ENCODE results near the gene SLC25A22. TPM values are rescaled to one million over a fixed set of nuclear protein-coding genes. Genes with fewer than 3 reads are reported as not detected.

Gene SLC25A22
- total and polyA plus RNA-seq, 9 of the 15 experiments (the other 6 are each of a cell fraction or from before 2014, with no cell fraction given) = 0.41 to 55.4 (median 11.4) TPM

DNA sequence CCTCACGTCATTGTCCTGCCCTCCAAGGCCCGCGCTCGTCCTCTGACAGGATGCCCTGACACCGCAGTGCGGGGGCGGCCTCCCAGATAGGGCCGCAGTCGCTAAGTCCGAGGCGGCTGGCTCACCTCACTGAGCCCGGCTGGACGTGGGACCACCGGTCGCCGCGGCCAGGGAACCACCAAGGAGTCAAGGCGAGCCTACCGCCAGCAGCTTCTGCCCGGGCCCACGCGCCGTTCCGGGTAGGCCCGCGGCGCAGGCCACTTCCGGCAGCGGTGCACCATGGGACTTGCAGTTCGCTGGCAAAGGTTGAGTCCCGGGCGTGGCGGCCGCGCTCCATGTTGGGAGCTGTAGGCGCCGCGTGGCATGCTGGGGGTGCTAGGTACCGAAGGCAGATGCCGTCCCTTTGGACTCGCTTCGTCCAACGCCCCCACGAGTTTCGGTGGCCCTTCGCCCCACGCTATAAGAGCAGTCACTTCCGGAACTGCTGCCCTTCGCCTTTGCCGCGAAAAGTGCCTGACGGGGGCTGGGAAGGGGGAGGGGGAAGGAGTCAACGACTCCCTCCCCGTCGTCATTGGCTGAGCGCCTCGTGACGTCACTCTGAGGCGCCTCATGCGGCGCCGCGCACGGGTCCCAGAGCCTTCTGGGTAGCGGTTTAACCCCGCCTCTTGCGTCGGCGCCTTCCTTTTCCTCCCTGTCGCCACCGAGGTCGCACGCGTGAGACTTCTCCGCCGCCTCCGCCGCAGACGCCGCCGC, 11.4 kb upstream of the SLC25A22 start, which contains the start of gene RPLP2 (continued):
- TF ChIP-seq MCM7 (IDR thresholded peaks at IDR 0.05) (no peak), TBL1XR1 (IDR thresholded peaks at IDR 0.05; ENCODE audit: low read length in 2 of 2) (peak; percentile 82 to 96), NEUROD1 (IDR thresholded peaks at IDR 0.05; ENCODE audit: borderline replicate concordance, low read depth, low read length, partially characterized antibody) (peak; percentile 56), FOXK1 (CRISPR knock-in tag; IDR thresholded peaks at IDR 0.05; ENCODE audit: borderline replicate concordance) (peak; percentile 78), ATF7 (IDR thresholded peaks at IDR 0.05) (peak; percentile 96), ATF3 (IDR thresholded peaks at IDR 0.05) (peak; percentile 94), ATF3 (CRISPR knock-in tag; conservative IDR thresholded peaks at IDR 0.05) (0 out of 2 replicates have a peak, but pooled peaks have one; percentile 18), SAP30 (IDR thresholded peaks at IDR 0.05; ENCODE audit: borderline replicate concordance, insufficient read depth, low read depth, low read length, poor library complexity, severe bottlenecking) (peak; percentile 86), HLTF (IDR thresholded peaks at IDR 0.05) (0 out of 2 replicates have a peak, but pooled peaks have one; percentile 41), ZNF232 (CRISPR knock-in tag; IDR thresholded peaks at IDR 0.05) (0 out of 2 replicates have a peak, but pooled peaks have one; percentile 8), GABPA (tag; conservative IDR thresholded peaks at IDR 0.05; ENCODE audit: low read depth) (peak; percentile 99), NBN (IDR thresholded peaks at IDR 0.05; ENCODE audit: low read depth) (peak; percentile 99), TRIM24 (IDR thresholded peaks at IDR 0.05) (peak in 1 of 2 experiments; percentile 58; a peak in 1 of 4 replicates), ZFX (CRISPR knock-in tag; IDR thresholded peaks at IDR 0.05) (peak; percentile 100), HDAC1 (IDR thresholded peaks at IDR 0.05) (peak in 1 of 2 experiments; percentile 97; a peak in 2 of 4 replicates), MIER1 (IDR thresholded peaks at IDR 0.05; ENCODE audit: low read depth) (no peak), PCBP1 (IDR thresholded peaks at IDR 0.05; ENCODE audit: low read depth, low read length, poor library complexity, severe bottlenecking) (peak; percentile 83), EP400 (IDR thresholded peaks at IDR 0.05) (peak; percentile 99), LARP7 (IDR thresholded peaks at IDR 0.05) (peak; percentile 80; the same call in 1 of the 2 replicates)
- TF ChIP-seq, protein P1, sequence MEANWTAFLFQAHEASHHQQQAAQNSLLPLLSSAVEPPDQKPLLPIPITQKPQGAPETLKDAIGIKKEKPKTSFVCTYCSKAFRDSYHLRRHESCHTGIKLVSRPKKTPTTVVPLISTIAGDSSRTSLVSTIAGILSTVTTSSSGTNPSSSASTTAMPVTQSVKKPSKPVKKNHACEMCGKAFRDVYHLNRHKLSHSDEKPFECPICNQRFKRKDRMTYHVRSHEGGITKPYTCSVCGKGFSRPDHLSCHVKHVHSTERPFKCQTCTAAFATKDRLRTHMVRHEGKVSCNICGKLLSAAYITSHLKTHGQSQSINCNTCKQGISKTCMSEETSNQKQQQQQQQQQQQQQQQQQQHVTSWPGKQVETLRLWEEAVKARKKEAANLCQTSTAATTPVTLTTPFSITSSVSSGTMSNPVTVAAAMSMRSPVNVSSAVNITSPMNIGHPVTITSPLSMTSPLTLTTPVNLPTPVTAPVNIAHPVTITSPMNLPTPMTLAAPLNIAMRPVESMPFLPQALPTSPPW (CRISPR knock-in tag; IDR thresholded peaks at IDR 0.05) = peak; percentile 94
- TF ChIP-seq, protein P2, sequence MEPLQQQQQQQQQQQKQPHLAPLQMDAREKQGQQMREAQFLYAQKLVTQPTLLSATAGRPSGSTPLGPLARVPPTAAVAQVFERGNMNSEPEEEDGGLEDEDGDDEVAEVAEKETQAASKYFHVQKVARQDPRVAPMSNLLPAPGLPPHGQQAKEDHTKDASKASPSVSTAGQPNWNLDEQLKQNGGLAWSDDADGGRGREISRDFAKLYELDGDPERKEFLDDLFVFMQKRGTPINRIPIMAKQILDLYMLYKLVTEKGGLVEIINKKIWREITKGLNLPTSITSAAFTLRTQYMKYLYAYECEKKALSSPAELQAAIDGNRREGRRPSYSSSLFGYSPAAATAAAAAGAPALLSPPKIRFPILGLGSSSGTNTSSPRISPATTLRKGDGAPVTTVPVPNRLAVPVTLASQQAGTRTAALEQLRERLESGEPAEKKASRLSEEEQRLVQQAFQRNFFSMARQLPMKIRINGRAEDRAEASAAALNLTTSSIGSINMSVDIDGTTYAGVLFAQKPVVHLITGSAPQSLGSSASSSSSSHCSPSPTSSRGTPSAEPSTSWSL (CRISPR knock-in tag; IDR thresholded peaks at IDR 0.05; ENCODE audit: borderline replicate concordance) = peak; percentile 83; the same call in 1 of the 2 replicates
- TF ChIP-seq, protein P3, sequence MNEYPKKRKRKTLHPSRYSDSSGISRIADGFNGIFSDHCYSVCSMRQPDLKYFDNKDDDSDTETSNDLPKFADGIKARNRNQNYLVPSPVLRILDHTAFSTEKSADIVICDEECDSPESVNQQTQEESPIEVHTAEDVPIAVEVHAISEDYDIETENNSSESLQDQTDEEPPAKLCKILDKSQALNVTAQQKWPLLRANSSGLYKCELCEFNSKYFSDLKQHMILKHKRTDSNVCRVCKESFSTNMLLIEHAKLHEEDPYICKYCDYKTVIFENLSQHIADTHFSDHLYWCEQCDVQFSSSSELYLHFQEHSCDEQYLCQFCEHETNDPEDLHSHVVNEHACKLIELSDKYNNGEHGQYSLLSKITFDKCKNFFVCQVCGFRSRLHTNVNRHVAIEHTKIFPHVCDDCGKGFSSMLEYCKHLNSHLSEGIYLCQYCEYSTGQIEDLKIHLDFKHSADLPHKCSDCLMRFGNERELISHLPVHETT (CRISPR knock-in tag; conservative IDR thresholded peaks at IDR 0.05 in 1 of 2, IDR thresholded peaks at IDR 0.05 in 1 of 2) = peak in 1 of 2 experiments; percentile 86; a peak in 2 of 4 replicates

All from K562 (cell line).